Pancreas (tissue), 10 donors: ENCODE data around the gene ZNF860. TPM values are rescaled to one million over a fixed set of nuclear protein-coding genes. Genes with fewer than 3 reads are reported as not detected.

Experiments used
- ATAC-seq, 4 donors: fragments of 200-7000 bp; cut with Tn5 transposase; one replicate each; pipeline versions ENCODE4 v1.8.0 to v1.9.1; 2020; ENCODE audit warnings: mild to moderate bottlenecking in 4 of 4, moderate library complexity in 4 of 4
- DNase-seq, 6 donors: peaks; one replicate each; pipeline ENCODE4 v3.0.0-alpha.2; 2020
- FAIRE-seq: peaks from 2 replicates; lab custom pipeline; 2012; peaks lifted over from hg19 to GRCh38; lab: Jason Lieb, UNC
- H3K27ac ChIP-seq, 4 donors: fragments of 200-600 bp; sonication (generic); 1 replicate in 3 of 4; 2 replicates in 1 of 4; pipeline versions ENCODE4 v1.5.0 to v1.8.0; 2020
- H3K27me3 ChIP-seq, 4 donors: fragments of 200-600 bp; one replicate each; pipeline ENCODE4 v1.8.0; 2021
- H3K36me3 ChIP-seq, 3 donors: fragments of 200-600 bp; sonication (generic) in 1 of 3; one replicate each; pipeline versions ENCODE4 v1.5.0 to v1.8.0; 2020 to 2021
- H3K4me1 ChIP-seq, 3 donors: fragments of 200-600 bp; one replicate each; pipeline ENCODE4 v1.8.0; 2021
- H3K4me3 ChIP-seq, 4 donors: fragments of 200-600 bp; sonication (generic) in 2 of 4; one replicate each; pipeline versions ENCODE4 v1.5.0 to v1.8.0; 2020 to 2021
- H3K9me3 ChIP-seq, 4 donors: fragments of 200-600 bp; one replicate each; pipeline ENCODE4 v1.8.0; 2021
- CTCF ChIP-seq, 4 donors: fragments of 200-600 bp; sonication (generic) in 3 of 4; IDR thresholded peaks; one replicate each; pipeline versions ENCODE4 v1.5.0 to v1.8.0; 2021; ENCODE audit warnings: antibody characterized with exemption in 4 of 4
- WGBS, 2 donors: extraction: QIAGEN DNeasy Blood & Tissue Kit; methylation state at CpG; one replicate each; pipeline ENCODE4 v1.1.7; 2013; 5-methylcytosine and 5-hydroxymethylcytosine counted together
- intact Hi-C, 3 donors: fragments of 100-400 bp; cut with DNase I; formaldehyde crosslinking; loops; one replicate each; pipeline versions ENCODE4 v1.11.1 to v1.14.2; 2022
- polyA plus RNA-seq, 2 donors: library from polyadenylated mRNA; stranded (reverse); fragments of 200-250 nt; gene quantifications; one replicate each; pipeline ENCODE4 v1.2.3, GENCODE V29; 2013
- total RNA-seq, 6 donors: library from RNA; stranded (reverse); fragmentation: NEBNext Ultra II Directional in 4 of 6; extraction: Animal tissue kit (Norgen Biotek cat#: 25700) in 4 of 6; gene quantifications; one replicate each; pipeline versions ENCODE4 v1.2.1 to v1.2.4, GENCODE V29; 2021 to 2023
- donor health status: healthy with polysubstance abuse.
- donor health status: DM: no; HTN: no; CAD: no; lungs with moderate emphysema.
- donor health status: DM: no; HTN: no; CAD: no.
- donor health status: control.
- donor health status: control.
- donor health status: Bipolar disorder and iron deficiency.
- donor health status: DM: yes; HTN: yes; CAD: no.
- donor health status: DM: no; HTN: no; CAD: no.
- donor health status: DM: no; HTN: no; CAD: no.
- donor health status: DM: yes; HTN: yes; CAD: no.

The ZNF860 gene
- total and polyA plus RNA-seq, 8 donors: 0.08 to 0.76 (median 0.29) TPM; not detected in 1

GRCh38 chr3:31976302-31976701, 5.2 kb upstream of the ZNF860 start:
- H3K36me3 ChIP-seq: no peaks in the 10 kb centered on the region
- H3K4me1 ChIP-seq: peaks cover 0 to 4% (median 0%) of the 10 kb centered on the region in 3 donors
- no peak for ATAC-seq
- no peak for FAIRE-seq
- DNase-seq: no peak
- H3K27ac ChIP-seq: no peak overlapping the region
- no peaks in the 10 kb centered on the region for H3K27me3 ChIP-seq
- no peaks in the 10 kb centered on the region for H3K9me3 ChIP-seq
- TF ChIP-seq CTCF (IDR thresholded peaks at IDR 0.05): no peak
- intact Hi-C loops: no loop called here
- 90 to 96% methylated on average over 2 of the region's 2 CpGs for WGBS, 2 donors
- no peak overlapping the region for H3K4me3 ChIP-seq

GRCh38 chr3:31977736-31978135, 3.8 kb upstream of the ZNF860 start:
- no peak for FAIRE-seq
- WGBS, 2 donors: 67 to 73% methylated on average over 2 of the region's 2 CpGs
- no peak for ATAC-seq
- peaks cover 0 to 4% (median 0%) of the 10 kb centered on the region in 3 donors for H3K4me1 ChIP-seq
- H3K27ac ChIP-seq: no peak overlapping the region
- TF ChIP-seq CTCF (IDR thresholded peaks at IDR 0.05): no peak
- DNase-seq: no peak
- H3K4me3 ChIP-seq: no peak overlapping the region
- no peaks in the 10 kb centered on the region for H3K9me3 ChIP-seq
- H3K27me3 ChIP-seq: no peaks in the 10 kb centered on the region
- no peaks in the 10 kb centered on the region for H3K36me3 ChIP-seq
- intact Hi-C loops: no loop called here

- no peaks in the 10 kb centered on the region for H3K27me3 ChIP-seq
- H3K4me3 ChIP-seq: no peak overlapping the region
- 80 to 83% methylated on average over 4 of the region's 4 CpGs for WGBS, 2 donors
- FAIRE-seq: no peak
- H3K4me1 ChIP-seq: peaks cover 0 to 4% (median 0%) of the 10 kb centered on the region in 3 donors
- no peaks in the 10 kb centered on the region for H3K36me3 ChIP-seq
- no peak for ATAC-seq
- no peak for DNase-seq
- no peak overlapping the region for H3K27ac ChIP-seq
- no peak for TF ChIP-seq CTCF (IDR thresholded peaks at IDR 0.05)
- intact Hi-C loops: no loop called here
- H3K9me3 ChIP-seq: no peaks in the 10 kb centered on the region
Observed at GRCh38 chr3:31978553-31978952, 3.0 kb upstream of the ZNF860 start.

- FAIRE-seq (no peak), DNase-seq (no peak), ATAC-seq (no peak)
- TF ChIP-seq CTCF (IDR thresholded peaks at IDR 0.05): no peak
- H3K4me3 ChIP-seq: no peak overlapping the region
- H3K36me3 ChIP-seq: no peaks in the 10 kb centered on the region
- peaks cover 0 to 4% (median 0%) of the 10 kb centered on the region in 3 donors for H3K4me1 ChIP-seq
- intact Hi-C loops: no loop called here
- H3K27me3 ChIP-seq: no peaks in the 10 kb centered on the region
- H3K27ac ChIP-seq: no peak overlapping the region
- no peaks in the 10 kb centered on the region for H3K9me3 ChIP-seq
- WGBS, 2 donors: 72% methylated on average over 5 of the region's 5 CpGs
Observed at GRCh38 chr3:31979001-31979697, 2.4 kb upstream of the ZNF860 start.

GRCh38 chr3:31980530-31981205, 882 bp upstream of the ZNF860 start:
- no peak for TF ChIP-seq CTCF (IDR thresholded peaks at IDR 0.05)
- Histone ChIP-seq H3K4me3 (peak overlapping the region; percentile 52 to 76 (median 64)), H3K4me1 (peaks cover 0 to 4% (median 0%) of the 10 kb centered on the region in 3 donors), H3K27me3 (no peaks in the 10 kb centered on the region), H3K9me3 (no peaks in the 10 kb centered on the region), H3K36me3 (no peaks in the 10 kb centered on the region), H3K27ac (peak overlapping the region; percentile 26 to 74 (median 56))
- DNase-seq (peak; percentile 70 to 91 (median 76)), ATAC-seq (peak; percentile 85 to 90 (median 87)), FAIRE-seq (no peak)
- WGBS, 2 donors: 0 to 1% methylated on average over 58 to 66 of the region's 66 CpGs
- intact Hi-C loops: no loop called here
